Retina (tissue), 1 donor: ENCODE results near the gene GIMAP6.
"Not testable (repeated sequence)": the region's sequence is repeated elsewhere in the genome, so short reads cannot be mapped to it uniquely, and the experiment has no call there.

Experiments used
- DNase-seq: peaks from one replicate; pipeline ENCODE4 v3.0.0-alpha.2; 2016

GIMAP6 gene

DNA sequence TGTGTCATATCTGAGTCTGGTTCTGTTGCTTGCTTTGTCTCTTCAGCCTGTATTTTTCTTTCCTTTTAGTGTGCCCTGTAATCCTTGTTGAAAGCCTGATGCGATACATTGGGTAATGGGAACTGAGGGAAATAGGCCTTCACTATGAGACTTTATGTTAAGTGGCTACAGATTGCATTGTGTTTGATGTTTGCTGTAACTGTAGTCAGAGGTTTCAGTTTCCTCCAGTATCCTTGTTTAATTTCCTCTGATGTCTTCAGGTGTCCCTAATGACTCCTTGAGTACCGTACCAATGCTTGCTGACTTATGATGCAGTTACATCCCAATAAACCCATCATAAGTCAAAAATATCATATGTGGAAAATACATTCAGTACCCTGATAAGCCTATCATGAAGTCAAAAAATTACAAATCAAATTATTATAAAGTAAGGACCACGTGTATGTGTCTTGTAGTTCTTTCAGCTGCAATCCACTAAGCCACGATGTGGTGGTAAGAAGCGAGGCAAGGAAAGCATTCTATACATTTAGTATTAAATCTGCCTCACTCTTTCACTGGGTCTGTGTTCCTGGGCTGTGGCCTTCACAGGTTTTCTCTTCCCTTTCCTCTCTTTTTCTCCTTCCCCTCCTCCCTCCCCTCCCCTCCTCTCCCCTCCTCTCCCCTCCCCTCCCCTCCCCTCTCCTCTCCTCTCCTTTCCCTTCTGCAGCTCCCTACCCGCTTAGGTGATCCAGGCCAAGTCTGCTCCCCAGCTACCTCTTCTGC lies 13.3 kb upstream of the GIMAP6 start:
- DNase-seq = no peak

DNA sequence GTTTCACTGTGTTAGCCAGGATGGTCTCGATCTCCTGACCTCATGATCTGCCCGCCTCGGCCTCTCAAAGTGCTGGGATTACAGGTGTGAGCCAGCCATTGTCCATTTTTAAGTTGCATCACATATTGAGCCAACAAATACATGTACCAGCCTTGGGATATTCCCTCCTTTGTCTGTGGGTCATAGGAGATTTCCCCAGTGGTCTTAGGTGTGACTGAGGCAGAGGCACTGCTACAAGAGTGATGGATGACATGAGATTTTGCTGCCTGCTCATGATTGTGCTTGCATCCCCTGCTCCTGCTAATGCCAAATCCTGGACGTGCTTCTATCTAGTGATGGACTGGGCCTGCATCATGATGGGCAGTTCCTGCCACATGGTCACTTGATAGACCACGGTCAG lies 10.7 kb upstream of the GIMAP6 start:
- no peak for DNase-seq

DNA sequence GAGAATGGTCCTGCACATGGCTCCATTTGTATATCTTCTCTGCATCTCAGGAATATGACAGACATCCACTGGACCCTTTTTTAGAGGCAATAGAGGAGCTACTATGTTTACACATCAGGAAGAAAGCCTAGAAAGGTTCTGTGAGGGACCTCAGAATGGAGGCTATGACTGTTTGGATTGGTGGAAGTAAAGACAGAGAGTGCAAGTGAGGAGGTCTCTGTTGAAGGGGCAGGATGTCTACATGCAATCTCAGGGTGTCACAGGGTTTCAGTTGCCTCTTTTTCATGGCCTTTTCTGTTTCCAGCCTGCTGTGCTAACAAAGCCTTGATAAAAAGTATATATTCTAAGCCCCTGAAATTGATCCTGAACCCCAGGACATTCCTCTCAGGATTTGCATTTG lies 9.7 kb upstream of the GIMAP6 start:
- no peak for DNase-seq

DNA sequence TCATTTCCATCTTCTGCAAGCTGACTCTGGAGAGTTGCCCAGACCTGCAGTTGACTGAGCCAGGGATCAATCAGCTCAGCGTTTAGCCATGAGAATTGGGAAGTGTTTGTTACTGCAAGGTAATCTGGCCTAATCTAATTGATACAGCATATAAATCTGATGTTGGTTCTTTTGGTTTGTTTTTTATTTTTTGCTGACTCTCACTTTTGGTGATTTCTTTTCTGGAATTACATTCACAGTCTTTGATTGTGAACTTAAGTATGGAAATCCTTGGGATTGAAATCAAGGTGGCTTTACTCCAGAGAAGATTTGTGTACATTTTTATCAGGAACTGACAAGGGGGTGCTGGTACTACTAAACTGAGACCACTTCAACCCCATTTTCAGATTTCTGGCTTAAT lies 1.7 kb upstream of the GIMAP6 start:
- DNase-seq = no peak

DNA sequence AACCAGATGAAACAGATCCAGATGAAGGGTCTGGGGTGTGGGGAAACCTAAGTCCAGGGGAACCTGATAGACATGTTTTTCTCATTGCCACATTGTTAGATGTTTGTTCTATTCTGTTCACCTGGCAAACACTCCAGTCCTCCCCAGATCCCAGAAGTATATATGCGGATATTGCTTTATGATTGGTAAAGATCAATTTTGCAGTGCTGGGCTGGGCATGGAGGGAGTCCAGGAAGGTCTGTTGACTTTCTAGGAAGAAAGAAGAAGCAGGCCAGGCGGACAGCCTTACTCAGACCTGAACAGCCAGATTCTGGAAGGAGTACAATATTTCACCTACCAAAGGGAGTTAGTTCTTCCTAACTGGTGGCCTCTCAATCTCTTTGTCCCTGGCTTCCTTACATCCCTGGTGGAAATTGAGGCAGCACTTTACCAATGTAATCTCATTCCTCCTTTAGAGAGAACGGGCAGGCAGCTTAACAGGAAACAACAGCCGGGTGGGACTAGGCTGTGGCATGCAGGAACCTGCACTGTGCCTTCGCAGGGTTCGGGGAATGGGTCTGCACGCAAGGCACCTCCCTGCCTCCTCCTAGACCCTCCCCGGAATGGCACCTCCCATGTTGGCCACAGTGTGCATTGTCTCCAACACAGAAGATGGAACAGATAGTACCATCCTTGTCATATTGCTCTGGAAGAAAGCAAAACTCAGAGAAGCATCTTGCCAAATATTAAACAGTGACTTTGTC lies 930 bp downstream of the GIMAP6 start:
- DNase-seq = no peak

DNA sequence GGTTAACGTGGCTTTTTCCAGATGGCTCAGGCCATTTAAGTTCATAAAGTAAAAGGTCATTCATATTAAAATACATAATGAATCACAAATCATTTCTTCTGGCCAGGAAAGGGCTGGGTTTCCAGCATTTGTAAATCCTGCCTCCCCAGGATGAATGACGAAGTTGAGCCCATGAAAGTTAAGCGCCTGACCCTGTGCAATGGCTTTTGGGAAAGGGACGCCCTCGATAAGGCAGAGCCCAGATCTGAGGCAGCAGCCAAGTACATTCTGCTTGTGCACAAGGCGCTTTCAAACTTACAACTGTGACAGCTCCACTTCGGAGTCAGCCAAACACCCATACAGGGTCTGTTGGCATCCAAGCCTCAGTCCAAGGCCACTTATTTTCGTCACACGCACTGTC lies 2.8 kb downstream of the GIMAP6 start:
- DNase-seq = no peak

DNA sequence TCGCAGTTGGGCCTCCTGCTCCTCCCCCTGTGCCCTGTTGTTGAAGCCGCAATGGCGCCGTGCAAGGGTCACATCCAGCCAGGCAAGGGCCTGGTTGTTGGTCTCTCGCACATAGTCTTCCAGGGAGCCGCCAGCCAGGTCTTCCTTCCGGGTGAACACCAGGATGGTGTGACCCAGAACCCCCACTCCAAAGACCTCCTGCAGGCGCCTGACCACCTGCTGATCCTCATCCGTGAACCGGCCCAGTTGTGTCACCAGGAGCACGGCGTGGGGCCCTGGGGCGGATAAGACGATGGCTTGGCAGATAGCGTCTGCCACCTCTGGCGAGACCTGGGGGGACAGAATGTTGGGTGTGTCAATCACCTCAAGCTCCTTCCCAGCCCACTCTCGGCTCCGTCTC lies 4.2 kb downstream of the GIMAP6 start:
- no peak for DNase-seq

DNA sequence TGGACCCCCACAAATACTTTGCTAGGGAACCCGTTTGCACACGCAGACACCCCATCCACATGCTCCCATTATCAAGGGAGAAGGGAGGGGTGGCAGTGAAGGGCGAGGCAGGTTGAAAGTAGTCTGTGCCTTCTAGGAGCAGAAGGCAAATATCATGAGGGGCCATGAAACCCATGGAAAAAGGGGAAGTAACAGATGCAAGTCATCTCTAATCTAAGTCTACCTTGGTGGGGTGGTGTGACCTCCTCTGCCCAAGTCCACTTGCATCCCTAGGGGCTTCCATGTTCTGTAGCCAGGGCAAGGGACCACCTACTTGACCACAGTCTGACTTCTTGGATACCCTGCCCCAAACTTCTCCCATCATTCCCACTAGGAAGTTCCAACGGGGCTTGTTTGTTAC lies 5.5 kb downstream of the GIMAP6 start:
- DNase-seq = no peak

DNA sequence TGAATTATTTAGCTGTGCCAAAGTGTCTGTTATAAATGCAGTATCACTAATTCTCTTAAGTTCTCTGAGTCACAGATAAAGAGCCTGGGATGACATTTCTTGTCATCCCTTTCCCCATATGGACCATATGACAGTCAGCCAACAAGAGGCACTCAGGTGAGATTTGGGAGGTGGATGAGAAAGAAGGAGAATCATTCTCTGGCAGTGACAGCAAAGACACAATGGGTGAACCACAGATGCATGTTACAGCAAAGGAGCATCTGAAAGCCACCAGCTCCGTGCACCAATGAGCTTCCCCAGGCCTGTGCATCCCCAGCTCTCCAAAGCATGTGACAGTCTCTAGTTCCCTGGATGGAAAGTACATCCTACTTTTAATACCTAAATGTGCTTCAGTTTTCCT lies 10.8 kb downstream of the GIMAP6 start:
- DNase-seq = no peak

DNA sequence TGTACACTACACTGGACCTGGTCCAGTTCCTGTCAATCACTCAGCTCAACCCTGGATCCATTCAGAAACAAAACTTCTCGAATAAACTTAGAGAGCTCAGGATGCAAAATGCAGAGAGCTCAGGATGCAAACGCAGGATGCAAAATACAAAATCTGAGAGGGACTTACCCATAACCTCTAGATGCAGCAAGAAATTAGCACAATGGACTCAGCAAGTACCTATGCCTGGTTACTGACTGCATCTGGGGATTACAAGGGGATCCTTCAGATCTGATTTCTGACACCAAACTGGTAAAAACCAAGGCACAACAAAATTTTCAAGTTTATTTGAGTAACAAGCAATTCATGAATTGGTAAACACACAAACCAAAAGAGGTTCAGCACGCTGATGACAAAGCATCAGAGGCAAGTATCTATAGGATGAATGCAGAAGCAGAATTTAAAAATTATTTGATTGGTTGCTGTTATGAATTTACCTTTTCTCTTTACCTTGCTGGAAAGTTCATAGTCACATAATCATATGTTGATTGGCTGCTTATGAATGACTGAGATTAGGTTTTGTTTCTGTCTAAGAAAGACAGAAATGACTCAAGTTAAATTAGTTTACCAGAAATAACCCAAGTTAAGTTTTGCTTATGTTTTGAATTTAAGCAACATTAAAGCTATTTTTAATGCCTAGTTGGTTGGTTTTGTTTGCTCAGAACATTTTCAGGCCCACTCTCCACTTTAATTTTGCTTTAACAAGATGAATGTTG lies 11.4 kb downstream of the GIMAP6 start:
- no peak for DNase-seq

DNA sequence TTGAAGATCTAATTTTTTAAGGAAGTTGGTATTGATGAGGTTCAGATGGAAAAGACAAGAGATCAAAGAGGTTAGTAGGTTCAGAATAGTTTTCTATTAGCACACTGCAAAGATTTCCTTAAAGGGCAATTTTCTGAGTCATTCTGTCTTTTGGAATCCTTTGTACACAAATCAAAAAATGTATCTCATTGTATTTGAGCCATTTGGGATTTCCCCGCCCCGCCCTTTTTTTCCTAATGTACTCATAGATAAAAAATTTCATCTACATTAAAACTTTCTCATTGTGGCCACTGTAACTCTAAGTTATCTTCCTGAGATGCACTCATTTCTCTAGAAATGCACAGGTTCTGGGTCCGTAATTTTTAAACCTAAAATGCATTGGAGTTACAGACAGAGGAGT lies 12.1 kb downstream of the GIMAP6 start:
- DNase-seq = no peak

DNA sequence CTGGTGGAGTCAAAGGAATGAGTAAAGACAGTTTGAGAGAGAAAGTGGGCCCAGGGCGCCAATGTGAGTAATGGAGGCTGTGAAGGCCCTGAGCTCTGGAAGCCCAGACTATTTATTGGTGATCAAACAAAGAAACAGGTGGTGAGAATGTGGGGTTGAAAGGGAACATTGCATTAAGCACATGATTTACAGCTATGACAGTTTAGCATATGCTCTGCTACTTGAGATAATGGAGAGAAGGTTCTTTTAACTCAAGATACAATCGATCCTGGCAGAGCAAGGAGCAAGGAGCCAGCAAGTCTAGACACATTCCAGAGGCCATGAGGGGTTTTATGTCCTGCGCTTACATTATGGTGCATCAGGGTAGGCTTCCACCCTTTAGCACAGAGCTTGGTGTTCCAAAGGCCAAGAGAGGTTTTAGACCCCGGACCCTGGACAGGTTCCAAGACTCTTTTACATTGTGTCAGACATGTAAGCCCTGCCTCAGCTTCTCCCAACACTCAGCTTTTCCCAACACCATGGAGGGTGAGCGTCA lies 16.9 kb downstream of the GIMAP6 start:
- DNase-seq = not testable (repeated sequence)

DNA sequence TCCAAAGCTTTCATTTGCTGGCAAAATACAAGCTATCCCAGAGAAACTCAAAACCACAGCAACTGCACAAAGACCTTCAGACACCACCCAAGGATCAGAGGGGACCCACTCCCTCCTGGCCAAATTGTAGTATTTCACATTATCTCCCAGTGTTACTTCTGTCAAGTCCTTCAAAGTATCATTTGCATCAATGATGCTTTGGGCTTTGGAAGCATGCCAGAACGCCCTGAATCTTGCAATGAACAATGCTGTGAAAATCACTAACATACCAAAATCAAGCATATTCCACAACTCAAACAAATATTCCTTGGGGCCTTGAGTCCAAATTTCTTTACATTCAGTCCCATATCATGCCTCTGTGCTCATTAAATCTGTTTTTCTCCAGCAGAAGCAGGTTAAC lies 17.8 kb downstream of the GIMAP6 start:
- not testable (repeated sequence) for DNase-seq

DNA sequence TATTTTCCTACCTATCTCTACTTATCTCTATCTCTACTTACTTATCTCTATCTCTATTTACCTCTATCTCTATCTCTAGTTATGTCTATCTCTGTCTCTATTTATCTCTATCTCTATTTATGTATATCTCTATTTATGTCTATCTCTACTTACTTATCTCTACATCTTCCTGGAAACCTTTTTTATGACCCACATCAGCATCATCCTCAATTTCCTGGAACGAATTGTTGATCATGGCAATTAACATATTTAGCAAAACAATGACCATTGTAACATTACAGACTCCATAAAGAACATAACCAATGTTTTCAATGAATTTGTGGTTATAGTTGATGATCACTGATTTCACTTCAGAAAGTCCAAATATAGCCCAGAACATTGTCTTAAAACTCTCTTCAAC lies 18.3 kb downstream of the GIMAP6 start:
- DNase-seq = no peak

DNA sequence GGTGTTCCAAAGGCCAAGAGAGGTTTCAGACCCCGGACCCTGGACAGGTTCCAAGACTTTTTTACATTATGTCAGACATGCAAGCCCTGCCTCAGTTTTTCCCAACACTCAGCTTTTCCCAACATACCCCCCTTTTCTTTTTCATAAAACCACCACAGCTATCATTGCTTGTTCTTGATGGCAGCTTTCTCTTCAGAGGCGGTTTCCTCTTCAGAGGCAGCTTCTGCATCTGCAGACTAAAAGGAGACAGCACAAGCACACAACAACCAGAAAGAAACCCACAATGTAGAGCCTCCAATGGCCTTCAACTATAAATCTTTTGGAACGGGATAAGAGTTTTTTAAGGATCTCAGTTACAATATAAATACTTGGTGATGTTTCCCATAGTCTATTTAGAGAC lies 19.3 kb downstream of the GIMAP6 start:
- DNase-seq = no peak

DNA sequence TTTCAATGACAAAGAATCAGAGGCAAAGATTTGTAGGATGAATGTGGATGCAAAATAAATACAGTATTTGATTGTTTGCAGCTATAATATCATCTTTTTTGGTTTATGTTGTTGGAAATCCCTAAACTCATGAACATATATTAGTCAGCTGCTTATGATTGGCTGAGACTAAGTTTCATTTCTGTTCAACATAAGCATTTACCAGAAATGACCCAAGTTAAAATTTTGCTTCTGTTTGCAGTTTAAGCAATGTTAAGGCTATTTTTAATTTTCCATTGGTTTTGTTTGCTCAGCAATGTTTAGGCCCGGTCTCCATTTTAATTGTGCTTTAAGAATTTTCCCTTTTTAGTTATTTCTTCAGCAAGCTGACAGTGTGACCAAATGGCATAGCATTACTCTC lies 22.0 kb downstream of the GIMAP6 start:
- no peak for DNase-seq

DNA sequence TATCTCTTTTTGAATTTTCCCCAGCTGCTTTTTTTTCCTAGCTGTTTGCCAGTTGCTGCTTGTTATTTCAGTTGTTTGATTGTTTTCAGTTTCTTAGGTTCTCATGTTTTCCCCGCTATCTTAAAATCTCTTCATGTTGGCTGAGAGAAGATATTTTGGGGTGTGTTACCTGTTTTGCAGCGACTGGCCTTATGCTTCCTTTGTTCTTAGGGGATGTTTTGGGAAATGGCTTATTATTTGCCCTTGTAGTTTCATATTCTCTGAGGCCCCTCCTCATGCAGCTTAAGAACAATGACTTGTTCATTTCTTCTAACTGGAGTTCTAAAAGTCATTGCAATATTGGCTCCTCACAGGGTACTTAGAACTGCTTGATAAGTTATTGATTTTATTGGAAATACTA lies 28.6 kb downstream of the GIMAP6 start:
- DNase-seq = not testable (repeated sequence)

DNA sequence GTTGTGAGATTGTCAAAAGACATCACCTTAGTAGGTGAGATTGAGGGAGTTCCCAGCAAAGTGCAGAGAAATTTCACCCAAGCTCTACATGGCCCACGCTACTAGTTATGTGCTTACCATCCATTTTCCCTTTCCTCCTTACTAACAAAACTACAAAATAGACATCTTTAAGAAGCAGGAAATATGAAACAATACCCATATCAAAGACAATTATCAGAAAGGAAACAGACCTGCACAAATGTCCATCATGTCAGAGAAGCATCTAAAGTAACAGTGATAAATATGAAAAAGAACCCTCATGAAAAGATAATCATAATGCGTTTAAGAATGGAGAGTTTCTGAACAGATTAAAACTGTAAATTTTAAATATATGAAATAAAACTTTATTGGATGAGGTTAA lies 36.8 kb downstream of the GIMAP6 start:
- no peak for DNase-seq

DNA sequence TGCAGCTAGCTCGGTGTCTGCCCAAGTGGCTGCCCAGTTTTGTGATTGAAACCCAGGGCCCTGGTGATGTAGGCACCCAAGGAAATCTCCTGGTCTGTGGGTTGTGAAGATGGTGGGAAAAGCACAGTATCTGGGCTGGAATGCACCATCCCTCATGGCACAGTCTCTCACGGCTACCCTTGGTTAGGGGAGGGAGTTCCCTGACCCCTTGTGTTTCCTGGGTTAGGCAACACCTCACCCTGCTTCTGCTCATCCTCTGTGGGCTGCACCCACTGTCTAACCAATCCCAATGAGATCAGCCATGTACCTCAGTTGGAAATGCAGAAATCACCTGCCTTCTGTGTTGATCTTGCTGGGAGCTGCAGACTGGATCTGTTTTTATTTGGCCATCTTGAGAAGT lies 37.4 kb downstream of the GIMAP6 start:
- no peak for DNase-seq

DNA sequence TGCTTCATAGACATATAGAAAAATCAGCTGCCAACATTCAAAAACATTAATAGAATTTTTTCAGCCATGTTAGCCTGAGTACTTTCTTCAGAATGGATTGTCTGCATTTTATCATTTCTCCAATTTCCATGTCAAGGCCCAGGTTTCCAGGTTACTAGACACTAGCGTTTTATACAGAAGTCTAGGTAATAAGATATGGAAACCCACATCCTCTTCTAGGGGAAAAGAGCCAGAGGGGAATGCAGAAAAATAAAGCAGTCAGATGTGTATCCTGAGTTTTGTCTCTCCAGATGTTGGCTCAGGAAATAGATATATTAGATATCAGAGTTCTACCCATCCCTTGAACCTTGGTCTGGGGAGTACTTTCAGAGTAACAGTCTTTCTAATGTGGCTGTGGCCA lies 44.6 kb downstream of the GIMAP6 start:
- no peak for DNase-seq

DNA sequence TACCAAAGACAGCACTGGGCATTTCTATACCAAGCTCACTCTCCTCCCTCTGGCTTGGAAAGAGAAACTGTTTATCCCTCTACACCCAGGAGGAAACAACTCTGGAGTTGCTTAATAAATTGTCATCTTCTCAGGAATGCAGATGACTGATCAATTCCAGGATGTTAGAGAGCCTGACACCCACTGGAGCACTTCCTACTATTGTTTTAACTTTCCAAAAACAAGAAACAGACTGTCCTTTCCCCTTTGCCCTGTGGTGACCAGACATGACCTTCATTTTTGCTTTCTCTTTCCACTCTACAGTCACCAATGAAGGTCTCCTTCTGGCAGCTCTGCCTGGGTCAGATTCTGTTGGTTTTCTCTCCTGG lies 45.4 kb downstream of the GIMAP6 start:
- no peak for DNase-seq

DNA sequence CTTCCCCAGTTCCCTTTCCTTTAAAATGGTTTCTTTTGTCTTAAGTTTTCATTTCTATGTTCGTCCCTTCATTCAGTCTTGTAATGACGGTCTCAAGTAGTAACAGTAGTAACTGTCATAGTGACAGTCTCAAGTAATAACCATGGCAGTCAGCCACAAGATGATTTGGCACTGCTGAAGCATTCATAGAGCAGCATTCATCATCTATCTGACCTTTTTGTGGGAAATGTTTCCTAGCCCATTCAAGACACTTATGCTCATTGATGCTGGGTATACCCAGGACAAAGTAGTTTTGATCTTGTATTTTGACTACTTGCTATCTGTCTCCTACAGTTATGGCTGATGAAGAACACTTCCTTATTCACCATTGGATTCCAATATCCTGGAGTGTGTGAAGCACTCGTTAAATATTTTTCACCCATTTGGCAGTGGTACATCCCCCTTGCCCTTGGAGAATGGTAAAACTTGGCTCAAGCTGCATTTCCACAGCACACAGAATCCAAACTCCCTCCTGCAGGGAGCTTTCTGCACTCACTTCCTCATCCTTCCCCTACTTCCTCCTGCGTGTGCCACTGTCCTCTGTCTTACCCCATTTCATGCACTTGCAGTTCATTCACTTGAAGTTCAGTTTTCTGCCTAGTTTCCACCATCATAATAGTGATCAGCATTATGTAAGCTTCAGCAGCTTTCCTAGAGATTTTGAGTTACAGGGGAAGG lies 46.0 kb downstream of the GIMAP6 start:
- no peak for DNase-seq

DNA sequence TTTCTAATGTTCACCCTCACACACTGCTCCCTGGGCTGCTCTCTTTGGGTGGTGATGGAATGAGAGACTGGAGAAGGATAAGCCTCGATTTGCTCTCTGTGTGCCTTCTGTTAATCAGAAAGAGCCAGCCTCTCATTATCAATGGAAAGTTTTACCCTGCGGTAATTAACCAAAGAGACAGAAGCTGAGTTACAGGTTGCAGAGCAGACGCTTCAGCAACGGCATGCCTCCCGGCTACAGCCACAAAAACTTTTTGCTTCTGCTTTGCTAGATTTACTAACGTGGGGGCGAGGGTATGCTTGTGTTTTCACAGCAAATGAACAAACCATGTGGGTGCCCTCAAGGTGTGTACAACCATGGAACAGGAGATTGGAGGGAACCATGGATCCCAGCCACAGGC lies 47.0 kb downstream of the GIMAP6 start:
- no peak for DNase-seq
